Mesenchymal stem cell (in vitro differentiated cells and primary cell): ENCODE data around the gene TMEM81.

Source experiments
- DNase-seq: peaks from one replicate; pipeline ENCODE4 v3.0.0-alpha.2; 2013
- H2AFZ ChIP-seq: one replicate; pipeline ENCODE4 v1.6.1; 2013; ENCODE audit warnings: low read depth, mild to moderate bottlenecking, control low read depth, inconsistent platforms, low read length, moderate library complexity
- H2AK5ac ChIP-seq: 2 replicates; pipeline ENCODE4 v1.6.1; 2013; ENCODE audit warnings: low read length, moderate library complexity, mild to moderate bottlenecking, inconsistent platforms; ENCODE audit not compliant: severe bottlenecking
- H2BK120ac ChIP-seq: one replicate; pipeline ENCODE4 v1.6.1; 2013; ENCODE audit warnings: low read depth, mild to moderate bottlenecking, inconsistent platforms, low read length, moderate library complexity
- H2BK12ac ChIP-seq, 2 experiments: one replicate each; pipeline ENCODE4 v1.6.1; 2013; ENCODE audit warnings: inconsistent platforms in 2 of 2, low read length in 2 of 2, mild to moderate bottlenecking in 2 of 2, moderate library complexity in 2 of 2, control low read depth in 1 of 2
- H2BK15ac ChIP-seq: one replicate; pipeline ENCODE4 v1.6.1; 2013; ENCODE audit warnings: mild to moderate bottlenecking, low read depth, inconsistent platforms; ENCODE audit not compliant: poor library complexity, severe bottlenecking
- H2BK5ac ChIP-seq: 2 replicates; pipeline ENCODE4 v1.6.1; 2013; ENCODE audit warnings: low read depth, mild to moderate bottlenecking, low read length, control low read depth, inconsistent platforms; ENCODE audit not compliant: poor library complexity, severe bottlenecking
- H3K14ac ChIP-seq, 2 experiments: one replicate each; pipeline ENCODE4 v1.6.1; 2013; ENCODE audit warnings: inconsistent platforms in 2 of 2, low read length in 2 of 2, control low read depth in 1 of 2, mild to moderate bottlenecking in 1 of 2, moderate library complexity in 1 of 2
- H3K18ac ChIP-seq, 2 experiments: one replicate each; pipeline ENCODE4 v1.6.1; 2013; ENCODE audit warnings: inconsistent platforms in 2 of 2, low read length in 2 of 2, control low read depth in 1 of 2, low read depth in 1 of 2, mild to moderate bottlenecking in 1 of 2
- H3K23ac ChIP-seq, 2 experiments: one replicate each; pipeline ENCODE4 v1.6.1; 2013; ENCODE audit warnings: inconsistent platforms in 2 of 2, low read length in 2 of 2, mild to moderate bottlenecking in 2 of 2, moderate library complexity in 2 of 2, control low read depth in 1 of 2
- H3K27ac ChIP-seq: 2 replicates; pipeline ENCODE4 v1.5.1; 2013; ENCODE audit warnings: mild to moderate bottlenecking, moderate library complexity, low read length, control low read depth, inconsistent platforms; ENCODE audit not compliant: poor library complexity, severe bottlenecking
- H3K27me3 ChIP-seq, 2 experiments: 2 replicates each; pipeline versions ENCODE4 v1.6.1 to v1.7.0; 2013; ENCODE audit warnings: low read length in 2 of 2, mild to moderate bottlenecking in 2 of 2, moderate library complexity in 2 of 2, control low read depth in 1 of 2, inconsistent platforms in 1 of 2; ENCODE audit not compliant: control insufficient read depth in 1 of 2, insufficient read depth in 1 of 2
- H3K36me3 ChIP-seq, 2 experiments: 2 replicates each; pipeline versions ENCODE4 v1.6.1 to v1.7.0; 2013; ENCODE audit warnings: low read length in 2 of 2, control low read depth in 1 of 2, inconsistent platforms in 1 of 2, low read depth in 1 of 2, mild to moderate bottlenecking in 1 of 2; ENCODE audit not compliant: insufficient read depth in 2 of 2, control insufficient read depth in 1 of 2
- H3K4ac ChIP-seq, 2 experiments: one replicate each; pipeline ENCODE4 v1.6.1; 2013; ENCODE audit warnings: inconsistent platforms in 2 of 2, low read length in 2 of 2, mild to moderate bottlenecking in 2 of 2, moderate library complexity in 2 of 2, control low read depth in 1 of 2, low read depth in 1 of 2
- H3K4me1 ChIP-seq: 2 replicates; pipeline ENCODE4 v1.6.1; 2013; ENCODE audit warnings: low read depth, low read length, control low read depth; ENCODE audit not compliant: control insufficient read depth, insufficient read depth
- H3K4me2 ChIP-seq: 2 replicates; pipeline ENCODE4 v1.6.1; 2013; ENCODE audit warnings: low read length, mild to moderate bottlenecking, inconsistent platforms; ENCODE audit not compliant: poor library complexity, severe bottlenecking
- H3K4me3 ChIP-seq, 2 experiments: 2 replicates each; pipeline versions ENCODE4 v1.5.1 to v1.7.0; 2013; ENCODE audit warnings: low read length in 2 of 2, mild to moderate bottlenecking in 2 of 2, control low read depth in 1 of 2, low read depth in 1 of 2; ENCODE audit not compliant: insufficient read depth in 1 of 2
- H3K79me1 ChIP-seq: replicated peaks from 2 replicates; pipeline ENCODE4 v1.6.1; 2013; ENCODE audit warnings: mild to moderate bottlenecking, control low read depth, low read length, inconsistent platforms; ENCODE audit not compliant: poor library complexity, severe bottlenecking
- H3K9ac ChIP-seq: 2 replicates; pipeline ENCODE4 v1.7.0; 2013; ENCODE audit warnings: mild to moderate bottlenecking, low read length, moderate library complexity
- H3K9me3 ChIP-seq: 2 replicates; pipeline ENCODE4 v1.7.0; 2013; ENCODE audit warnings: mild to moderate bottlenecking, low read length; ENCODE audit not compliant: control insufficient read depth
- H4K8ac ChIP-seq: one replicate; pipeline ENCODE4 v1.6.1; 2013; ENCODE audit warnings: inconsistent platforms, mild to moderate bottlenecking, low read length, moderate library complexity
- H4K91ac ChIP-seq: one replicate; pipeline ENCODE4 v1.6.1; 2013; ENCODE audit warnings: mild to moderate bottlenecking, low read length, inconsistent platforms
- WGBS: methylation state at CpG from one replicate; pipeline ENCODE4 v1.1.7; 2013; ENCODE audit warnings: mixed read lengths; 5-methylcytosine and 5-hydroxymethylcytosine counted together

TMEM81 gene

DNA sequence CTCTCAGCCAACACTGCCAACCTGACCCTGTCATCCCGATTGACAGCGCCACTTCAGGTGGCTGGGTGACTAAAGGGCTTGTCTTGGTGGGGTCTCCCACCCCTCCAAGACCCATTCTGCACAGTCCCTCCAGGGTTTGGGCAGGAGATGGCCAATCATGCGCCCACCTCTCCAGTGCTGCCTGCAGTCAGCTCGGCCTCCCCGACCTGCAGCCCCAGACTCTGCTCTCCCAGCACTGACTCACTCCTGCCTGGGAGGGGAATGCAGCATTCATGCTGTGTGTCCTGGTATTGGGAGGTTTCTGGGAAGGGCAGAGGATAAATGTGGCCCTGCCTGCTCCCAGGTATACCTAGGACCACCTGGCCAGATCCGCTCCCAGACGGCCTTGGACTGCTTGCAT lies 9.7 kb downstream of the TMEM81 start:
- Histone ChIP-seq H2BK120ac (no peak overlapping the region), H3K14ac (no peak overlapping the region), H3K27me3 (no peaks in the 10 kb centered on the region), H3K27ac (no peak overlapping the region), H4K91ac (no peak overlapping the region), H2AFZ (no peak overlapping the region), H3K79me1 (no peaks in the 10 kb centered on the region), H2BK15ac (no peak overlapping the region), H3K4ac (no peak overlapping the region), H4K8ac (no peak overlapping the region), H3K4me1 (peaks cover 6% of the 10 kb centered on the region), H2BK5ac (no peak overlapping the region), H3K4me2 (no peak overlapping the region), H3K9me3 (no peaks in the 10 kb centered on the region), H3K23ac (no peak overlapping the region), H3K4me3 (no peak overlapping the region), H2AK5ac (no peak overlapping the region), H3K18ac (no peak overlapping the region), H2BK12ac (no peak overlapping the region), H3K36me3 (no peaks in the 10 kb centered on the region), H3K9ac (no peak overlapping the region)
- DNase-seq, result no peak
- 82% methylated on average over 5 of the region's 7 CpGs for WGBS

DNA sequence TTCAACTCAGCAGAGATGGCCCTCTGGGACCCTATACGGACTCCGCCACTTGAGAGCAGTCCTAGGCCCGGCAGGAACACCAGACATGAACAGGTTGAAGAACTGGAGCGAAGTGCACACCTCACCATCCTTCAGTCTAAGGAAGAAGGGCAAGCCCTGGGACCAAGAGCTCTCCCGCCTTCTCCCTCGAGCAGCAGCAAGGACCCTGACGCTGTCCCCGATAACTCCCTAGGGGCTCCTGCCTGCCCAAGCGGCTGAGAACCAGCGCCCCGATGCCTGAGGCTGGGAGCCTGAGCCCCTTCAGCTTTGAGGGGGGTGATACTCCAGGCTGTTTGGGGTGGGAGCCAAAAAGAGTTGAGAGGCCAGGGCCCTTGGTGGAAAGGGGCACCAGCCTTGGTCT lies 10.2 kb downstream of the TMEM81 start:
- H3K79me1 ChIP-seq, result no peaks in the 10 kb centered on the region
- no peak overlapping the region for H3K14ac ChIP-seq
- no peak overlapping the region for H3K4ac ChIP-seq
- H4K91ac ChIP-seq, result peak overlapping the region; percentile 29
- no peak overlapping the region for H2BK12ac ChIP-seq
- H2BK15ac ChIP-seq, result no peak overlapping the region
- H3K9ac ChIP-seq, result no peak overlapping the region
- no peak overlapping the region for H4K8ac ChIP-seq
- H3K27ac ChIP-seq, result no peak overlapping the region
- no peak for DNase-seq
- no peaks in the 10 kb centered on the region for H3K9me3 ChIP-seq
- H3K4me3 ChIP-seq, result no peak overlapping the region
- H2AK5ac ChIP-seq, result no peak overlapping the region
- peaks cover 0 to 4% of the 10 kb centered on the region in 2 experiments for H3K27me3 ChIP-seq
- H2AFZ ChIP-seq, result no peak overlapping the region
- H3K36me3 ChIP-seq, result no peaks in the 10 kb centered on the region
- peaks cover 6% of the 10 kb centered on the region for H3K4me1 ChIP-seq
- no peak overlapping the region for H2BK120ac ChIP-seq
- no peak overlapping the region for H3K4me2 ChIP-seq
- H3K18ac ChIP-seq, result no peak overlapping the region
- H3K23ac ChIP-seq, result no peak overlapping the region
- H2BK5ac ChIP-seq, result no peak overlapping the region
- 92% methylated on average over 11 of the region's 11 CpGs for WGBS

DNA sequence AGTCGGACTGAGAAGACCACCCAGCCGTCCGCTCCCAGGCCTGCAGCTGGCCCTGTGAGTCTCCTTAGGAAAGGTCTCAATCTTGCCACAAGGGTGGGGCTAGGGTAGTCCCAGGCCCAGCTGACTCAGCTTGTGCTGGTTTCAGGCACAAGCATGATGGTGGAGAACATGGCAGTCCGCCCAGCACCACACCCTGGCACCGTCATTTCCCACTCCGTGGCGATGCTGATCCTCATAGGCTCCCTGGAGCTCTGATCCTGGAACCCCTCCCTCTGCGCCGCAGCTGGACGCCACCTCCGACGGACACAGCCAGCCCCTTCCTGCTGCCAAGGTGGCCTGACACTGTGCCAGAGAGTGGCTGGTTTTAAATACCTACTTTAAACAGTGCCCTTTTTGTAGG lies 10.7 kb downstream of the TMEM81 start:
- no peak overlapping the region for H3K18ac ChIP-seq
- no peak overlapping the region for H3K9ac ChIP-seq
- H3K4me1 ChIP-seq, result peaks cover 6% of the 10 kb centered on the region
- H2BK15ac ChIP-seq, result no peak overlapping the region
- H3K14ac ChIP-seq, result no peak overlapping the region
- H3K27ac ChIP-seq, result no peak overlapping the region
- no peaks in the 10 kb centered on the region for H3K36me3 ChIP-seq
- no peak overlapping the region for H2BK12ac ChIP-seq
- DNase-seq, result no peak
- H3K23ac ChIP-seq, result no peak overlapping the region
- no peak overlapping the region for H3K4me2 ChIP-seq
- no peak overlapping the region for H2AK5ac ChIP-seq
- H3K4me3 ChIP-seq, result no peak overlapping the region
- H3K79me1 ChIP-seq, result no peaks in the 10 kb centered on the region
- no peak overlapping the region for H4K91ac ChIP-seq
- 92% methylated on average over 12 of the region's 12 CpGs for WGBS
- no peak overlapping the region for H4K8ac ChIP-seq
- no peak overlapping the region for H2BK5ac ChIP-seq
- H2AFZ ChIP-seq, result no peak overlapping the region
- H3K4ac ChIP-seq, result no peak overlapping the region
- H3K27me3 ChIP-seq, result peaks cover 0 to 4% of the 10 kb centered on the region in 2 experiments
- no peak overlapping the region for H2BK120ac ChIP-seq
- no peaks in the 10 kb centered on the region for H3K9me3 ChIP-seq

DNA sequence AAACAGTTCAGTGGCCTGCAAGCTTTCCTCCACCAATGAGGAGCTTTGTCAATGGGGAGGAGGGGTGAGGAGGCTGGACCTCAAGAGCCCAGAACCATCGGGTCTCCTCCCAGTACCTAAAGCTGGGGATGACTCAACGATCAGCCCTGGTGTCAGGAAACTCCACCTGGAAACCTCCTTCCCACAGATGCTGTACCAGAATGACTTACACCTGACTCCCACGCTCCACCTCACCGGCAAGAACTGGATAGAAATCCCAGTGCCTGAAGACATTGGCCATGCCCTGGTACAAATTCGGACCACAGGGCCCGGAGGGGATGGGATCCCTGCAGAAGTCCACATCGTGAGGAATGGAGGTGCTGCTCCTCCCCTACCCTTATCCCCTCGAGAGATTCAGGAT lies 11.4 kb downstream of the TMEM81 start:
- Histone ChIP-seq H2BK120ac (no peak overlapping the region), H3K18ac (no peak overlapping the region), H3K9me3 (no peaks in the 10 kb centered on the region), H4K91ac (no peak overlapping the region), H2BK12ac (no peak overlapping the region), H3K4ac (no peak overlapping the region), H3K9ac (no peak overlapping the region), H3K4me1 (peaks cover 6% of the 10 kb centered on the region), H3K4me2 (no peak overlapping the region), H3K79me1 (no peaks in the 10 kb centered on the region), H3K4me3 (no peak overlapping the region), H4K8ac (no peak overlapping the region), H3K23ac (no peak overlapping the region), H2AK5ac (no peak overlapping the region), H2BK5ac (no peak overlapping the region), H3K27me3 (peaks cover 4 to 7% of the 10 kb centered on the region in 2 experiments), H2BK15ac (no peak overlapping the region), H3K36me3 (no peaks in the 10 kb centered on the region), H3K14ac (no peak overlapping the region), H3K27ac (no peak overlapping the region), H2AFZ (no peak overlapping the region)
- no peak for DNase-seq
- 84% methylated on average over 8 of the region's 8 CpGs for WGBS
